HCT116 (cell line): ENCODE measurements around the gene PDE4D. TPM values are rescaled to one million over a fixed set of nuclear protein-coding genes. Genes with fewer than 3 reads are reported as not detected.

Experiments used
- ATAC-seq: fragments of 200-7000 bp; cut with Tn5 transposase; 2 replicates; pipeline ENCODE4 v1.9.1; 2020; ENCODE audit warnings: mild to moderate bottlenecking, moderate library complexity
- BruUV-seq: library from RNA; stranded (reverse); fragments of 400-500 nt; replicated peaks from 2 replicates; lab custom pipeline; 2021; lab: Mats Ljungman, UMichigan
- CTCF ChIA-PET: fragments of 300-600 bp; sonication (Branson Sonifier 250); formaldehyde crosslinking; loops from one replicate; lab custom pipeline; 2021; ENCODE audit warnings: antibody characterized with exemption; lab: Charles Lee
- POLR2A ChIA-PET: fragments of 300-600, 350-600 bp; sonication (Branson Sonifier 250); formaldehyde crosslinking; loops from one replicate; lab custom pipeline; 2021; ENCODE audit warnings: antibody characterized with exemption; lab: Charles Lee
- RAD21 ChIA-PET, 2 experiments: fragments of 300-600 bp; sonication (Branson Sonifier 250); formaldehyde crosslinking; loops; one replicate each; lab custom pipeline; 2023; ENCODE audit warnings: low total read pairs in 2 of 2; ENCODE audit not compliant: uncharacterized antibody in 2 of 2, unreplicated experiment in 2 of 2, low non-redundant PET in 1 of 2; lab: Charles Lee
- DNase-seq: peaks from one replicate; pipeline ENCODE4 v3.0.0-alpha.2; 2010; ENCODE audit warnings: low read depth, low spot score
- H2AFZ ChIP-seq: fragments of 200-600 bp; shearing (Covaris generic), sonication (generic); 2 replicates; pipeline ENCODE4 v1.6.1; 2017; ENCODE audit warnings: low read depth, mixed run types, mixed read lengths, antibody characterized with exemption, low read length; ENCODE audit not compliant: poor library complexity, severe bottlenecking
- H3K27ac ChIP-seq: 2 replicates; pipeline ENCODE4 v1.5.1; 2012; ENCODE audit warnings: low read depth, low read length
- H3K27me3 ChIP-seq: fragments of 200-600 bp; sonication (generic); 2 replicates; pipeline ENCODE4 v1.6.1; 2016; ENCODE audit warnings: mixed run types, low read length, mixed read lengths; ENCODE audit not compliant: insufficient read depth
- H3K36me3 ChIP-seq, 2 experiments: fragments of 200-500 bp in 1 of 2; fragments of 200-600 bp in 1 of 2; sonication (Bioruptor generic) in 1 of 2; sonication (generic) in 1 of 2; 2 replicates each; pipeline versions ENCODE4 v1.5.1 to v1.6.1; 2014 to 2016; ENCODE audit warnings: low read length in 2 of 2, inconsistent platforms in 1 of 2, mixed read lengths in 1 of 2, mixed run types in 1 of 2; ENCODE audit not compliant: insufficient read depth in 2 of 2, control insufficient read depth in 1 of 2
- H3K4me1 ChIP-seq, 2 experiments: fragments of 200-600 bp in 1 of 2; sonication (generic) in 1 of 2; 2 replicates each; pipeline versions ENCODE4 v1.5.1 to v1.6.1; 2012 to 2017; ENCODE audit warnings: low read length in 2 of 2, inconsistent platforms in 1 of 2, mild to moderate bottlenecking in 1 of 2, mixed read lengths in 1 of 2, mixed run types in 1 of 2, moderate library complexity in 1 of 2; ENCODE audit not compliant: insufficient read depth in 2 of 2, control insufficient read depth in 1 of 2
- H3K4me2 ChIP-seq: fragments of 200-600 bp; sonication (generic); 2 replicates; pipeline ENCODE4 v1.6.1; 2017; ENCODE audit warnings: mixed run types, low read length, mixed read lengths
- H3K4me3 ChIP-seq, 2 experiments: fragments of 200-600 bp in 1 of 2; sonication (generic) in 1 of 2; replicated peaks in 1 of 2; 2 replicates each; pipeline ENCODE4 v1.5.1; 2011 to 2016; ENCODE audit warnings: low read length in 2 of 2, control low read depth in 1 of 2, low read depth in 1 of 2, mild to moderate bottlenecking in 1 of 2, mixed read lengths in 1 of 2, mixed run types in 1 of 2
- H3K79me2 ChIP-seq: fragments of 200-600 bp; sonication (generic); 2 replicates; pipeline ENCODE4 v1.6.1; 2017; ENCODE audit warnings: mild to moderate bottlenecking, mixed run types, low read length, moderate library complexity, mixed read lengths; ENCODE audit not compliant: insufficient read depth
- H3K9ac ChIP-seq: fragments of 200-600 bp; sonication (generic); 2 replicates; pipeline ENCODE4 v1.6.1; 2016; ENCODE audit warnings: low read length, mixed read lengths
- H3K9me2 ChIP-seq: fragments of 200-600 bp; sonication (generic), shearing (Covaris generic); 2 replicates; pipeline ENCODE4 v1.6.1; 2017; ENCODE audit warnings: mixed run types, mild to moderate bottlenecking, moderate library complexity; ENCODE audit not compliant: insufficient read depth
- H3K9me3 ChIP-seq, 2 experiments: fragments of 200-500 bp in 1 of 2; fragments of 200-600 bp in 1 of 2; sonication (Bioruptor generic) in 1 of 2; sonication (generic) in 1 of 2; 2 replicates each; pipeline ENCODE4 v1.6.1; 2014 to 2017; ENCODE audit warnings: low read length in 2 of 2, mixed read lengths in 2 of 2, inconsistent platforms in 1 of 2, low read depth in 1 of 2, mild to moderate bottlenecking in 1 of 2, mixed run types in 1 of 2, moderate library complexity in 1 of 2; ENCODE audit not compliant: control insufficient read depth in 1 of 2, insufficient read depth in 1 of 2
- H4K20me1 ChIP-seq: fragments of 200-600 bp; sonication (generic), shearing (Covaris generic); 2 replicates; pipeline ENCODE4 v1.6.1; 2017; ENCODE audit warnings: mixed run types, mild to moderate bottlenecking, moderate library complexity; ENCODE audit not compliant: insufficient read depth
- CBX3 ChIP-seq: IDR thresholded peaks from 2 replicates; pipeline ENCODE4 v1.6.1; 2012; ENCODE audit warnings: low read depth
- CTCF ChIP-seq, 3 experiments: fragments of 200-600 bp in 1 of 3; sonication (generic) in 1 of 3; IDR thresholded peaks in 2 of 3; conservative IDR thresholded peaks in 1 of 3; 2 replicates each; pipeline ENCODE4 v1.5.1; 2012 to 2017; ENCODE audit warnings: low read depth in 2 of 3, low read length in 2 of 3, antibody characterized with exemption in 1 of 3, borderline replicate concordance in 1 of 3, control low read depth in 1 of 3, mild to moderate bottlenecking in 1 of 3, mixed read lengths in 1 of 3, mixed run types in 1 of 3, moderate library complexity in 1 of 3; ENCODE audit not compliant: insufficient read depth in 1 of 3
- ELF1 ChIP-seq: IDR thresholded peaks from 2 replicates; pipeline ENCODE4 v1.6.1; 2012; ENCODE audit warnings: low read depth, borderline replicate concordance
- EZH2 ChIP-seq: fragments of 200-600 bp; sonication (generic); IDR thresholded peaks from 2 replicates; pipeline ENCODE4 v1.6.1; 2017; ENCODE audit warnings: antibody characterized with exemption, mixed run types
- EZH2phosphoT487 ChIP-seq: fragments of 200-600 bp; IDR thresholded peaks from 2 replicates; pipeline ENCODE4 v1.6.1; 2018; ENCODE audit warnings: antibody characterized with exemption, borderline replicate concordance
- JUND ChIP-seq: IDR thresholded peaks from 2 replicates; pipeline ENCODE4 v1.6.1; 2012
- MAX ChIP-seq: IDR thresholded peaks from 2 replicates; pipeline ENCODE4 v1.6.1; 2012
- POLR2A ChIP-seq: IDR thresholded peaks from 2 replicates; pipeline ENCODE4 v1.7.0; 2011; ENCODE audit warnings: borderline replicate concordance; ENCODE audit not compliant: insufficient read depth, insufficient read length; ENCODE audit errors: extremely low read depth
- POLR2AphosphoS5 ChIP-seq: IDR thresholded peaks from 2 replicates; pipeline ENCODE4 v1.6.1; 2011; ENCODE audit warnings: mild to moderate bottlenecking, low read depth, low read length, moderate library complexity
- RAD21 ChIP-seq: IDR thresholded peaks from 2 replicates; pipeline ENCODE4 v1.6.1; 2012; ENCODE audit warnings: low read depth, mild to moderate bottlenecking
- SP1 ChIP-seq: IDR thresholded peaks from 2 replicates; pipeline ENCODE4 v1.6.1; 2012; ENCODE audit warnings: low read depth
- intact Hi-C: fragments of 100-400 bp; cut with micrococcal nuclease; formaldehyde crosslinking; loops from 2 replicates; pipeline ENCODE4 v1.10.0; 2022
- total RNA-seq: library from RNA; stranded (reverse); gene quantifications from one replicate; pipeline ENCODE4 v1.2.1, GENCODE V29; 2021; ENCODE audit not compliant: unreplicated experiment

PDE4D gene
- total RNA-seq, 1 experiment from 2014 or later: 1.1 TPM

- TF ChIP-seq CTCF (IDR thresholded peaks at IDR 0.05 in 2 of 3, conservative IDR thresholded peaks at IDR 0.05 in 1 of 3; ENCODE audit: borderline replicate concordance in 1 of 3, insufficient read depth in 1 of 3, low read depth in 2 of 3, low read length in 2 of 3) (no peak), MAX (no peak), POLR2A (no peak), POLR2AphosphoS5 (no peak)
Observed at GRCh38 chr5:59522201-59522831, 371.2 kb downstream of the PDE4D start (continued).

- ChIA-PET RAD21 (no interaction called here), POLR2A (no interaction called here), CTCF (no interaction called here)
- no peaks in the 10 kb centered on the region for H3K4me1 ChIP-seq
- BruUV-seq: no TSS peak
- no peak overlapping the region for H3K4me3 ChIP-seq
- intact Hi-C loops: no loop called here
- no peaks in the 10 kb centered on the region for H3K36me3 ChIP-seq
- H3K27ac ChIP-seq: no peak overlapping the region
- 0 out of 2 replicates have a peak, but pooled peaks cover 6% of the 10 kb centered on the region for H3K27me3 ChIP-seq
- H3K9ac ChIP-seq: no peak overlapping the region
- H4K20me1 ChIP-seq: no peaks in the 10 kb centered on the region
- no peak for TF ChIP-seq MAX
- no peak for TF ChIP-seq SP1
- TF ChIP-seq EZH2phosphoT487: no peak
- TF ChIP-seq JUND: no peak
- no peak for TF ChIP-seq CBX3
- no peak for TF ChIP-seq POLR2A
- no peak for TF ChIP-seq EZH2
- no peak for TF ChIP-seq ELF1
- TF ChIP-seq RAD21: no peak
- TF ChIP-seq POLR2AphosphoS5: no peak
- no peaks in the 10 kb centered on the region for H3K9me2 ChIP-seq
- DNase-seq (no peak), ATAC-seq (no peak)
- no peaks in the 10 kb centered on the region for H3K9me3 ChIP-seq
- no peak overlapping the region for H3K4me2 ChIP-seq
- no peak overlapping the region for H2AFZ ChIP-seq
- H3K79me2 ChIP-seq: no peaks in the 10 kb centered on the region
Observed at GRCh38 chr5:59521476-59521875, 372.1 kb downstream of the PDE4D start.
